ENCODE measurements around the gene U2AF1L4. TPM values are rescaled to one million over a fixed set of nuclear protein-coding genes. Genes with fewer than 3 reads are reported as not detected.

Gene U2AF1L4, protein sequence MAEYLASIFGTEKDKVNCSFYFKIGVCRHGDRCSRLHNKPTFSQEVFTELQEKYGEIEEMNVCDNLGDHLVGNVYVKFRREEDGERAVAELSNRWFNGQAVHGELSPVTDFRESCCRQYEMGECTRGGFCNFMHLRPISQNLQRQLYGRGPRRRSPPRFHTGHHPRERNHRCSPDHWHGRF
- total RNA-seq (ENCODE audit: low replicate concordance): 4.9 and 6.1 TPM in 2 replicates

DNA sequence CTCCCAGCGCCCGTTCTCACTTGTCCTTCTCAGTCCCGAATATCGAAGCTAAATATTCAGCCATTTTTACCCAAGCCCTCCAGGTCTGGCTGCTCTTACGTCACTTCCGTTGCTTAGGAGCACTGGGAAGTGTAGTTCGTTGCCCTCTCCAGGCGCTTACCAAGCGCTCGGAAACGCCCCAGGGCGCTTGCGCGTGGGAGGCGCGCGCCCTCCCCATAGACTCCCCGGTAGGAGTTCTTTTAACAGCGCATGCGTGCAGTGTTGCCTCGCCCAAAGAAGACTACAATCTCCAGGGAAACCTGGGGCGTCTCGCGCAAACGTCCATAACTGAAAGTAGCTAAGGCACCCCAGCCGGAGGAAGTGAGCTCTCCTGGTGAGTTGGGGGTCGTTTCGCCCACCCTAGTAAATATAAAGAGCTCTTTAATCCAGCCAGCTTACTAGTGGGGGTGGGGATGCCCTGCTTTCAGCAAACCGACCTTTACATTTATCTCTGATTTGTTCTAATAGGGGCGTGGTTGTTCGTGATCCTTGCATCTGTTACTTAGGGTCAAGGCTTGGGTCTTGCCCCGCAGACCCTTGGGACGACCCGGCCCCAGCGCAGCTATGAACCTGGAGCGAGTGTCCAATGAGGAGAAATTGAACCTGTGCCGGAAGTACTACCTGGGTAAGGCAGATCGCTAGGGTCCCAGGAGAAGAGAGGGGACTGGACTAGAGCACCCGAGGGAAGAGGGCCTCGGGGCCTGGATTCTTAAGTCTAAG lies at the start of gene U2AF1L4, which contains the start of gene PSENEN:
TSS of gene U2AF1L4 (minus strand) at position 91 of the 759 bp plus-strand sequence. CDS start at position 64, 27 bp downstream.
TSS of gene PSENEN (plus strand) at position 324 of the 759 bp plus-strand sequence. CDS start at position 604, 280 bp downstream.

DNA sequence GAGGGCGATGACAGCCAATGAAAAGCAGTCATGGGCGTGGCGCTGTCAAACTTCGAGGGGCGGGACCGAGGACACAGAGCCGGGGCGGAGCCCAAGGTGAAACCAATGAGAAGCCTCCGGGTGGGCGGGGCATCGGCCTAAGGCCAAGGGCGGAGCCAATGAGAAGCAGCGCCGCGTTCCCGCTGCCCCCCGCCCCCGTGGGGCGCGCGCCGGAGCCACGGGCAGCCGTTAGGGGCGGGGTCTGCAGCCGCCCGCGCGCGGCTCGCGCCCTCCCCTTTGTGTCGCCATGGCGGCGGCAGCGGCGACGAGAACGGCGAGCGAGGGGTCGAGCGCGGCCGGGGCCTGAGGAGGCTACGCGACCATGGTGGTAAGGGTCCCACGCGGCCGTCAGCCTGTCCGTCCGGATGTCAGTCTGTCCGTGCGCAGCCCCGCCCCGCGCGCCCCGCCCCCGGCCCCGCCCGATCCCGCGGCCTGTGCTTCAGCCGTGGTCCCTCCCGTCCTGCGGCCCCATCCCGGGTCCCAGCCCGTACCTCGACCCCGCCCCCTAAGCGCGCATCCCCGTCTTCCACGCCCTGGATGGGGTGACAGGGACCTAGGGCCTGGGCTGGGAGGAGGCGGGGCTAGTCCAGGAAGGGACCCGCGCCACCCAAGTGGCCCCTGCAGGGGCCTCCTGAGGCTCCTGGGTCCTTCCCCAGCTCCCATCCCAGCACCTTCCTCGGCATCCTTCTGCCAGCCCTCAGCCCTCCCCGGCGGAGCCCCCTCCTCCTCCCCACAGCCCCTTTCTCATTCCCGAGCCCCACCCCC lies 30.3 kb upstream of the U2AF1L4 start, which contains the start of gene ARHGAP33:
TSS of gene ARHGAP33 (plus strand) at position 267 of the 804 bp plus-strand sequence. CDS start at position 362, 95 bp downstream.

DNA sequence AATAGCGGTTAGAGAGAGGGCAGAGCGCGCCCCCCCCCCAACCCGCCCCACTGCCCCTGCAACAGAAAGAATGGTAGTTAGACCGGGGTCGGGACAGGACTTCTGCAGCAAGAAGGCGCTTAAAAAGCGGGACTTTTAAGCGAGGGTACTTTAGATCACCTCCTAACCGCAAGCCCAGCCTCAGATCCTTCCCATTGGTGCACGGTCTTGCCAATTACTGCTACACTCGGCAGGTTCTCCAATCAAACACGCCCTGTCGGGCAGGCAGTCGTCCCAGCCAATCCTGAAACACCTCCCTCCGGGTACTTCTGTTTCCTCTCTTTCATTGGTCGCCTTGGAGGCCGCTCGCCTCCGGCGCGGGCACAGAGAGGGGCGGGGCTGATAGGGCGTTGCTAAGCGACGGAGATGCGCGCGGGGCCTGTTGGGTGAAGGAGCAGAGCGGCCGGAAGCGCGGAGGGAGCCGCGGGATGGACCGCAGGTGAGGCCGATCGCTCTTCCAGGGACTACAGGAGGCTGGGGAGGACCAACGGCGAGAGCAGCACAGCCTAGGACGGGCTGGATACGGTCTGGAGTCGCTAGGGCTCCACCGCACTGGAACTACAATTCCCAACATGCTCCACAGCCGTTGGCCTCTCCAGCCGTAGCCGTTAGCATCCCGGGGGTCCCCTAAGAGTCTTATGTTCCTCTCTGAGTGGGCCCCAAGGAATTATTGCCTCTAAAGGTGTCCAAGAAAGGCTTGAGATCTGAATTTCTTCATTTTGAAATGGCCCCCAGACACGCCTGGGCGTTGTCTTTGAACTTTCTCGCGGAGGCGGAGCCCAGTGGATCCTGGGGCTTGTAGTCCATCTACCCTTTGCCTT lies 12.8 kb upstream of the U2AF1L4 start, which contains the start of gene PROSER3:
TSS of gene PROSER3 (plus strand) at position 428 of the 860 bp plus-strand sequence. CDS start at position 468, 40 bp downstream.

DNA sequence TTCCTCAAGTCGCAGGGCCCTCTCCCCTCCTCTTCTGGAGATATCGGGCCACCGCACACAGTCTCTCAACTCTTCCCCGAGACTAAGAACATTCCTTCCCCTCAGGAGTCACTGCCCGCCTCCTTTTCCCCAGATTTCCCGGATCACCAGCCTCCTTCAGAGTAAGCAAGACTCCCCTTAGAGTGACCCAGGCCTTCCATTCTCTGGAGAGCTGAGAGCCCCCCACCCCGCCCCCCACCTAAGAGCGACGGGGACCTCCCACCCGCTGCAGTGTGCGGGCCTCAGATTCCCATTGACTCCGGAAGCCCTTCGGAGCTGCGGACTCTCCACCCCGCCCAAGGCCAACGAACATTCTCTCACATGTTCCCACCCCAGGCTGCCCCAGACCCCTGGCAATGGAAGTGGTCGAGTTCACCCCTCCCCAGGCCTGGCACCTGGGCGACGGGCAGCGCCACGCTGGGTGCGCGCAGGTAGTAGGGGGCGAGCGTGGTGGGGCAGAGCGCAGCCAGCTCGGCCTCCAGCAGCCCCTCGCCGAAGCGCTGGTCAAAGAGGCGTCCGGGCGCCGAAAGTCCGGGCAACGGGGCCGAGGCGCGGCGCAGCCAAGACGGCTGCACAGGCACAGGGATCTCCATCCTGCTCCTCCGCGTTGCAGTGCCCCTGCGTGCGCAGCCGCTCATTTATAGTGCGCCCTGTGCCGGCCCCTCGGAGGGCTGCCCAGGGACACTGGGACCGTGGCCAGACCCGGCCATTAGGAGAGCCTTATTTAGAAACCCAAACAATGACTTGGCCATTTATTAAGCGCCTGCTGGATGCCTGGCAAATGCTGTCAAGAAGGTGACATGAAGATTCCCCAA lies 11.4 kb upstream of the U2AF1L4 start, which contains the start of gene HSPB6:
TSS of gene HSPB6 (minus strand) at position 653 of the 854 bp plus-strand sequence. CDS start at position 632, 21 bp downstream.

DNA sequence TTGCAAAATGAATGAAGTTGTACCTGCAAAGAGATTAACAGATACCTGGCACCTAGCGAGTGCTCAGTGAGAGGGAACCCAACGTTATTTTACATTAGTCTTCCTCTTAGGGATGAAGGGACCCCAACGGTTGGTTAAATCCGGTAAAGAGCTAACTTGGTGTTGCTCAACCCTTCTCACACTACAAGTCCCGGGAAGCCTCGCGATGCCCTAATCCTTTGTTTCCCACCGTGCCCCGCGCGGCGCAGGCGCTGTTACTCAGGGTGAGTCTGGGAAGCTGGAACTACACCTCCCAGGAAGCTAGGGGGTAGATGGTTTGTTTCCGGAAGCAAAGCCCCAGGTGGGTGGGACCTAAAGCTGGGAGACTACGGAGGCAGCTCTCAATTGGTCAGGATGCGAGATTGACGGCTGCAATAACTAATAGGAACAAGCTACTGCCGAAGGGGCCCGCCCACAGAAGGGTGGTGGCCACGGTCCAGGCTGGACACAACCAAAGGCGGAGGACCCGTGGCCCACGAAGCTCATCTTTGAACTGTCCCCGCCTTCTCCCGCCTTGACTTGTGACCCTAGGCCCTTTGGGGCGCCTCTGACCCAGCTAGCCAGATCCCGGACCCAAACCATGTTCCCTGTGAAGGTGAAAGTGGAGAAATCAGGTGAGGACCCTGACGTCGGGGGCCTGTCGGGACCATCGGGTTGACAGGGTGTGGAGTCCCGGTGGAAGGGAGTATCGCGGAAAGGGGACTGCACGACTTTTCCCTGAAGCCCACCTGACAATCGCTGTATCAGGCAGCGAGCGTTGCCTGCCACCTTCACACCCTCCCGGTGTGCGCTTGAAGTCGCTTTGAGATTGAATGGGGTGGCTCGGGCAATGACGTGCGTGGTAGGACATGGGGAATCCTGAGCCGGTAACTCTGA lies 3.1 kb upstream of the U2AF1L4 start, which contains the start of gene LIN37:
TSS of gene LIN37 (plus strand) at position 471 of the 915 bp plus-strand sequence. CDS start at position 620, 149 bp downstream.

DNA sequence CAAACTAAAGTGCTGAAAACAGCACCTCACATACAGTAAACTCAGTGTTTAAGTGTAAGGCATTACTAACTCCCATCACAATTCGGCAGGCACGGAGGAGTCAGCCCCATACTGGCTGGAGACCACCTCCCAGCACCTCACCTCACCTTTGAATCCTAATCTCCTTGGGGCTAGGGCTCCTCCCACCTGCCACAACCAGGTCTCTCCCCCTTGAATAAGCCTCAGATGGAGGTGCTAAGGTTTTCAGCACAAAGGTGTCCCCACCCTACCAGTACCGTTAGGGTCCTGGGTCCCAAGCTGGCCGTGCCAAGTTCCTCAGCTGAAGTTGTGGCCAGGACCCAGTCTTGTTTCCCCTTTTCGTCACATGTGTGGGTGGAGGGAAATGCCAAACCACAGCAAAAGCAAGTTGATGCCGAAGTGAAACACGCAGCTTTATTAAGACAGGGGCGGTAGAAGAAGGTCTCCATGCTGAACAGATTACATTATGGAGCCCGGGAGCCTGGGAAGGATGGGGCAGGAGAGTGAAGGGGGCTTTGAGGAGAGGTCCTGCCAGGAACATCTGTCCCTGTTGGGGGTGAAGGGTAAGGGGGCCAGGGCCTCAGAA lies 3.0 kb downstream of the U2AF1L4 start, which contains the start of gene IGFLR1:
TSS of gene IGFLR1 (minus strand) at position 332 of the 604 bp plus-strand sequence. CDS start 1,272 bp downstream, outside the sequence.

DNA sequence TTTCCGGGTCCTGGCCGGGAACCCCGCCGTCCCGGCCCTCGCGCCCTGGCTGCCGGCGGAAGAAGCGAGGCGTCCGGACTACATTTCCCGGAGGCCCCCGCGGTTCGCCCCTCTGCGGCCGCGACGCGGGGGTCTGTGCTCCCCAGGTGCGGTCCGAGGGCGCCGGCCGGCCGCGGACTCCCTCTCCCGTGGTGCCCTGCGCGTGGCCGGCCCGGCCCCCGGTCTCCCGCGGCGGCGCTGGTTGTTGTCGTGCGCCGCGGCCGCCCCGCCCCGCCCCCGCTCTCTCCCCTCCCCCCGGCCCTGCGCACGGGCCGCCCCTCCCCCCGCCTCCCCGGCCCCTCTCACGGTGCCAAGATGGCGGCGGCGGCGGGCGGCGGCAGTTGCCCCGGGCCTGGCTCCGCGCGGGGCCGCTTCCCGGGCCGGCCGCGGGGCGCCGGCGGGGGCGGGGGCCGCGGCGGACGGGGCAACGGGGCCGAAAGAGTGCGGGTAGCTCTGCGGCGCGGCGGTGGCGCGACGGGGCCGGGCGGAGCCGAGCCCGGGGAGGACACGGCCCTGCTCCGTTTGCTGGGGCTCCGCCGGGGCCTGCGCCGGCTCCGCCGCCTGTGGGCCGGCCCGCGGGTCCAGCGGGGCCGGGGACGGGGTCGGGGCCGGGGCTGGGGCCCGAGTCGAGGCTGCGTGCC lies 27.4 kb downstream of the U2AF1L4 start, which contains the start of gene KMT2B:
TSS of gene KMT2B (plus strand) at position 339 of the 680 bp plus-strand sequence. CDS start at position 355, 16 bp downstream.

DNA sequence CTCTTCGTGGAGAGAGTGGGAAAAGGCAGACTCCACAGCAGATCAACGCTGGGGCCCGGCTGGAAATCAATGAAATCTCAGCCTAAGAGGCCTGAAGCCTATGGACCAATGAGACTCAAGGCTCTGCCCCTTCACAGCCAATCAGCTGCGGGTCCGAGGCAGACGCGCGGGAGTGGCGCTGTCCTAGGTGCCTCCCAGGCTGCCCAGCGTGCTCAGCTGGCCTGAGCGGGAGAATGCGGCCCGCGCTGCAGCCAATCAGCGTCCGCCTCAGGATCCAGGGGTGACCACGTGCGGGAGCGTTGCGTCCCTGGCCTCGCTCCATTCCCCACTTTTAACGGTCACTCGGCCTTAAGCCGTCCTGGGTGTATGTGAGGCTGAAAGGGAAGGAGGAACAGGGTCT lies 41.0 kb downstream of the U2AF1L4 start, which contains the start of gene ZBTB32:
TSS of gene ZBTB32 (plus strand) at position 341 of the 400 bp plus-strand sequence. CDS start 10,069 bp downstream, outside the sequence.

Other genes starting within 250 kb of the U2AF1L4 start
- gene DMKN, start 231.8 kb downstream of the U2AF1L4 start, total RNA-seq (ENCODE audit: low replicate concordance): 0.38 and 49.4 TPM in 2 replicates
- gene SBSN, start 217.1 kb downstream of the U2AF1L4 start, total RNA-seq (ENCODE audit: low replicate concordance): 0.23 and 235 TPM in 2 replicates
- gene GAPDHS, start 212.0 kb downstream of the U2AF1L4 start, total RNA-seq (ENCODE audit: low replicate concordance): not detected in 2 replicates
- gene TMEM147, start 199.8 kb downstream of the U2AF1L4 start, total RNA-seq (ENCODE audit: low replicate concordance): 81.6 and 151 TPM in 2 replicates
- not detected in 2 replicates for gene ATP4A, start 181.8 kb downstream of the U2AF1L4 start, total RNA-seq (ENCODE audit: low replicate concordance)
- not detected in 2 replicates for gene PMIS2, start 159.2 kb downstream of the U2AF1L4 start, total RNA-seq (ENCODE audit: low replicate concordance)
- 1.9 and 6.3 TPM in 2 replicates for gene HAUS5, start 132.7 kb downstream of the U2AF1L4 start, total RNA-seq (ENCODE audit: low replicate concordance)
- 20.2 and 35.9 TPM in 2 replicates for gene RBM42, start 116.4 kb downstream of the U2AF1L4 start, total RNA-seq (ENCODE audit: low replicate concordance)
- 0.23 and 0.47 TPM in 2 replicates for gene ETV2, start 103.7 kb downstream of the U2AF1L4 start, total RNA-seq (ENCODE audit: low replicate concordance)
- 541 and 559 TPM in 2 replicates for gene COX6B1, start 97.1 kb downstream of the U2AF1L4 start, total RNA-seq (ENCODE audit: low replicate concordance)
- 0.08 TPM in 1 of 2 replicates, not detected in the other for gene UPK1A, start 78.9 kb downstream of the U2AF1L4 start, total RNA-seq (ENCODE audit: low replicate concordance)
- gene ZBTB32, start 40.9 kb downstream of the U2AF1L4 start, total RNA-seq (ENCODE audit: low replicate concordance): not detected in 2 replicates
- gene KMT2B, start 27.4 kb downstream of the U2AF1L4 start, total RNA-seq (ENCODE audit: low replicate concordance): 3.3 and 4.0 TPM in 2 replicates
- 0.60 and 2.1 TPM in 2 replicates for gene IGFLR1, start 3.0 kb downstream of the U2AF1L4 start, total RNA-seq (ENCODE audit: low replicate concordance)
- gene PSENEN, start 233 bp upstream of the U2AF1L4 start, total RNA-seq (ENCODE audit: low replicate concordance): 2.9 and 17.7 TPM in 2 replicates
- 4.4 and 13.0 TPM in 2 replicates for gene LIN37, start 3.2 kb upstream of the U2AF1L4 start, total RNA-seq (ENCODE audit: low replicate concordance)
- gene HSPB6, start 11.6 kb upstream of the U2AF1L4 start, total RNA-seq (ENCODE audit: low replicate concordance): 12.2 and 44.7 TPM in 2 replicates
- 0.47 and 3.0 TPM in 2 replicates for gene PROSER3, start 12.8 kb upstream of the U2AF1L4 start, total RNA-seq (ENCODE audit: low replicate concordance)
- gene ARHGAP33, start 30.1 kb upstream of the U2AF1L4 start, total RNA-seq (ENCODE audit: low replicate concordance): 1.7 and 2.2 TPM in 2 replicates
- not detected in 2 replicates for gene PRODH2, start 67.4 kb upstream of the U2AF1L4 start, total RNA-seq (ENCODE audit: low replicate concordance)
- gene NPHS1, start 107.1 kb upstream of the U2AF1L4 start, total RNA-seq (ENCODE audit: low replicate concordance): not detected in 2 replicates
- not detected in 2 replicates for gene KIRREL2, start 111.5 kb upstream of the U2AF1L4 start, total RNA-seq (ENCODE audit: low replicate concordance)
- 2.1 and 18.6 TPM in 2 replicates for gene APLP1, start 123.2 kb upstream of the U2AF1L4 start, total RNA-seq (ENCODE audit: low replicate concordance)
- gene NFKBID, start 155.1 kb upstream of the U2AF1L4 start, total RNA-seq (ENCODE audit: low replicate concordance): 2.2 and 7.1 TPM in 2 replicates
- 0.60 and 4.6 TPM in 2 replicates for gene HCST, start 157.1 kb upstream of the U2AF1L4 start, total RNA-seq (ENCODE audit: low replicate concordance)
- gene TYROBP, start 162.9 kb upstream of the U2AF1L4 start, total RNA-seq (ENCODE audit: low replicate concordance): not detected in 2 replicates
- gene LRFN3, start 191.0 kb upstream of the U2AF1L4 start, total RNA-seq (ENCODE audit: low replicate concordance): 1.1 and 1.5 TPM in 2 replicates
- 6.8 and 13.5 TPM in 2 replicates for gene SDHAF1, start 249.8 kb upstream of the U2AF1L4 start, total RNA-seq (ENCODE audit: low replicate concordance)

Data from smooth muscle cell of the coronary artery (primary cell).